Ammon's horn (tissue), 1 donor: ENCODE measurements around the gene TRIM4.

Source experiments
- DNase-seq: peaks from one replicate; pipeline ENCODE4 v3.0.0-alpha.2; 2016; ENCODE audit warnings: low spot score

Gene TRIM4

DNA sequence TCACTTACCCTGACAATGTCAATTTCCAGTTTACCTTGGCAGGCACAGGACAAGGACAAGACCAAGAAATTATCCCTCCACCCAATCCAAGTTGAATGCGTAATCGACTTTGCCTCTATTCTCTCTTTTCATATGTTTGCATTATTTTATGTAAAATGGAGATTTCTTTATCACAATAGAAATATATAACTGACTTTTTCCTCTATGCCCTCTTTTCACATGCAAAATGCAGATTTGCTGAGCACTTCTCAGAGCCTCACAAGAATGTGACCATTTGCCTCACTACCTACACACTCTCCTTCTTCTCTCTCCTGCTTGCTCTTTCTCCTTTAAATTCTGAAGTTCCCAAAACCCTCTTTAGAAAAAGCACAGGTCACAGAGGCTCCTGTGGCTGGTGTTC lies 76.4 kb downstream of the TRIM4 start:
- DNase-seq = no peak
